ENCODE measurements around the gene PKD1.
"Not testable (repeated sequence)": the region's sequence is repeated elsewhere in the genome, so short reads cannot be mapped to it uniquely, and the experiment has no call there.

DNA sequence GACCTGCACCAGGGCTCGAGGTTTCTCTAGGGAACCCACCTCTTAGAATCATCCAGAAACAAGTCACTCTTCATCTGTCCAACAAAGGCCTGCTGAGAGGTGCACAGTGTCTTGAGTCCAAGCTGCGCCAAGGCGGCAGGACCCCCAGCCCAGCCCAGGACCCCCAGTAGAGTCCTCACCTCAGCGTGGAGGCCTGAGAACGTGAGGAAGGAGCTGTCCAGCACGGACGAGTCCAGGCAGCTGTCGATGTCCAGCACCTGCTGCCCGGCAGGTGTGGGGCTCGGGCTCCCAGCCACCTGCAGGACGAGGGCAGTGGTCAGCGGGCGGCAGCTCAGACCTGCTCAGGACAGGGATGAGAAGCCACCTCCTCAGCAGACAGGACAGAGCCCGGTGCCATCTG lies 38.0 kb downstream of the PKD1 start:
- not testable (repeated sequence) for TF ChIP-seq RAD21 (CRISPR knock-in tag; IDR thresholded peaks at IDR 0.05); GFI1 (CRISPR knock-in tag; IDR thresholded peaks at IDR 0.05; ENCODE audit: borderline replicate concordance); IKZF1 (IDR thresholded peaks at IDR 0.05); PCBP2 (optimal IDR thresholded peaks at IDR 0.05; ENCODE audit: low read depth, low read length, poor library complexity, severe bottlenecking); NFRKB (IDR thresholded peaks at IDR 0.05); ZNF251 (CRISPR knock-in tag; IDR thresholded peaks at IDR 0.05); MEF2D (CRISPR knock-in tag; IDR thresholded peaks at IDR 0.05); CTCF (CRISPR knock-in tag; IDR thresholded peaks at IDR 0.05); GABPA (IDR thresholded peaks at IDR 0.05; ENCODE audit: low read depth, low read length); GABPA (CRISPR knock-in tag; IDR thresholded peaks at IDR 0.05; ENCODE audit: low read depth); CEBPB (IDR thresholded peaks at IDR 0.05; ENCODE audit: borderline replicate concordance, low read depth, low read length); SMC3 (IDR thresholded peaks at IDR 0.05; ENCODE audit: low read length); NFE2L1 (CRISPR knock-in tag; IDR thresholded peaks at IDR 0.05; ENCODE audit: borderline replicate concordance); ZBTB8A (CRISPR knock-in tag; IDR thresholded peaks at IDR 0.05; ENCODE audit: borderline replicate concordance, low read depth)
- TF ChIP-seq, protein P1, sequence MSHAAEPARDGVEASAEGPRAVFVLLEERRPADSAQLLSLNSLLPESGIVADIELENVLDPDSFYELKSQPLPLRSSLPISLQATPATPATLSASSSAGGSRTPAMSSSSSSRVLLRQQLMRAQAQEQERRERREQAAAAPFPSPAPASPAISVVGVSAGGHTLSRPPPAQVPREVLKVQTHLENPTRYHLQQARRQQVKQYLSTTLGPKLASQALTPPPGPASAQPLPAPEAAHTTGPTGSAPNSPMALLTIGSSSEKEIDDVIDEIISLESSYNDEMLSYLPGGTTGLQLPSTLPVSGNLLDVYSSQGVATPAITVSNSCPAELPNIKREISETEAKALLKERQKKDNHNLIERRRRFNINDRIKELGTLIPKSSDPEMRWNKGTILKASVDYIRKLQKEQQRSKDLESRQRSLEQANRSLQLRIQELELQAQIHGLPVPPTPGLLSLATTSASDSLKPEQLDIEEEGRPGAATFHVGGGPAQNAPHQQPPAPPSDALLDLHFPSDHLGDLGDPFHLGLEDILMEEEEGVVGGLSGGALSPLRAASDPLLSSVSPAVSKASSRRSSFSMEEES (CRISPR knock-in tag; IDR thresholded peaks at IDR 0.05): not testable (repeated sequence)
